ENCODE measurements around the gene GPSM3. TPM values are rescaled to one million over a fixed set of nuclear protein-coding genes. Genes with fewer than 3 reads are reported as not detected.
A peak's percentile ranks its signal among the peaks of the same experiment; 100 is the strongest.

The GPSM3 gene
- total RNA-seq, 2 donors from 2014 or later: 12.9 to 25.0 TPM

- Histone ChIP-seq H3K27me3 (ENCODE audit: control insufficient read depth, insufficient read depth, low read length, poor library complexity, severe bottlenecking) (no peaks in the 10 kb centered on the region), H3K9me3 (ENCODE audit: control insufficient read depth, low read length) (no peaks in the 10 kb centered on the region), H3K4me1 (ENCODE audit: control insufficient read depth, insufficient read depth, low read length) (no peaks in the 10 kb centered on the region), H3K36me3 (ENCODE audit: control insufficient read depth, insufficient read depth, low read length) (peaks cover 31% of the 10 kb centered on the region), H3K9ac (ENCODE audit: extremely low read depth, low read length, poor library complexity, severe bottlenecking) (no peak overlapping the region), H3K4me3 (ENCODE audit: low read length) (no peak overlapping the region), H3K27ac (ENCODE audit: low read depth, low read length) (no peak overlapping the region)
- Mint-ChIP-seq H3K27ac (peak overlapping the region; percentile 21), H3K9me3 (no peaks in the 10 kb centered on the region), H3K4me1 (peaks cover 38% of the 10 kb centered on the region), H3K36me3 (ENCODE audit: low read depth) (peaks cover 54% of the 10 kb centered on the region), H3K4me3 (no peak overlapping the region), H3K27me3 (ENCODE audit: insufficient read depth) (no peaks in the 10 kb centered on the region)
- WGBS, 2 experiments (ENCODE audit: insufficient coverage in 1 of 2, insufficient read length in 1 of 2): 88 to 92% methylated on average over 13 to 15 of the region's 15 CpGs
- no peak for DNase-seq
- TF ChIP-seq CTCF (conservative IDR thresholded peaks at IDR 0.05): no peak
These were observed 8.9 kb downstream of the GPSM3 start for GRCh38 chr6:32183483-32184083.

- no peak for TF ChIP-seq CTCF (conservative IDR thresholded peaks at IDR 0.05)
- H3K27ac Mint-ChIP-seq: peak overlapping the region; percentile 75
- H3K4me1 Mint-ChIP-seq: peaks cover 34% of the 10 kb centered on the region
- H3K9me3 Mint-ChIP-seq: no peaks in the 10 kb centered on the region
- H3K27me3 Mint-ChIP-seq (ENCODE audit: insufficient read depth): no peaks in the 10 kb centered on the region
- no peak for DNase-seq
- no peak overlapping the region for H3K27ac ChIP-seq (ENCODE audit: low read depth, low read length)
- H3K4me3 Mint-ChIP-seq: no peak overlapping the region
- H3K27me3 ChIP-seq (ENCODE audit: control insufficient read depth, insufficient read depth, low read length, poor library complexity, severe bottlenecking): no peaks in the 10 kb centered on the region
- peaks cover 50% of the 10 kb centered on the region for H3K36me3 Mint-ChIP-seq (ENCODE audit: low read depth)
- H3K9me3 ChIP-seq (ENCODE audit: control insufficient read depth, low read length): no peaks in the 10 kb centered on the region
- H3K4me3 ChIP-seq (ENCODE audit: low read length): no peak overlapping the region
- H3K9ac ChIP-seq (ENCODE audit: extremely low read depth, low read length, poor library complexity, severe bottlenecking): no peak overlapping the region
- WGBS, 2 experiments (ENCODE audit: insufficient coverage in 1 of 2, insufficient read length in 1 of 2): 89 to 100% methylated on average over 1 to 3 of the region's 3 CpGs
- no peaks in the 10 kb centered on the region for H3K4me1 ChIP-seq (ENCODE audit: control insufficient read depth, insufficient read depth, low read length)
- H3K36me3 ChIP-seq (ENCODE audit: control insufficient read depth, insufficient read depth, low read length): peaks cover 30% of the 10 kb centered on the region
These were observed 9.4 kb downstream of the GPSM3 start for GRCh38 chr6:32183030-32183429.

GRCh38 chr6:32182555-32182981 lies 9.9 kb downstream of the GPSM3 start:
- peaks cover 25% of the 10 kb centered on the region for H3K36me3 ChIP-seq (ENCODE audit: control insufficient read depth, insufficient read depth, low read length)
- no peak overlapping the region for H3K9ac ChIP-seq (ENCODE audit: extremely low read depth, low read length, poor library complexity, severe bottlenecking)
- H3K9me3 ChIP-seq (ENCODE audit: control insufficient read depth, low read length): no peaks in the 10 kb centered on the region
- no peak for TF ChIP-seq CTCF (conservative IDR thresholded peaks at IDR 0.05)
- H3K27ac ChIP-seq (ENCODE audit: low read depth, low read length): no peak overlapping the region
- peak overlapping the region; percentile 75 for H3K27ac Mint-ChIP-seq
- H3K36me3 Mint-ChIP-seq (ENCODE audit: low read depth): peaks cover 46% of the 10 kb centered on the region
- DNase-seq: no peak
- H3K27me3 ChIP-seq (ENCODE audit: control insufficient read depth, insufficient read depth, low read length, poor library complexity, severe bottlenecking): no peaks in the 10 kb centered on the region
- H3K4me3 Mint-ChIP-seq: no peak overlapping the region
- WGBS, 2 experiments (ENCODE audit: insufficient coverage in 1 of 2, insufficient read length in 1 of 2): 96 to 100% methylated on average over 1 to 10 of the region's 10 CpGs
- no peak overlapping the region for H3K4me3 ChIP-seq (ENCODE audit: low read length)
- H3K27me3 Mint-ChIP-seq (ENCODE audit: insufficient read depth): no peaks in the 10 kb centered on the region
- peaks cover 33% of the 10 kb centered on the region for H3K4me1 Mint-ChIP-seq
- H3K9me3 Mint-ChIP-seq: no peaks in the 10 kb centered on the region
- H3K4me1 ChIP-seq (ENCODE audit: control insufficient read depth, insufficient read depth, low read length): no peaks in the 10 kb centered on the region
